Endothelial cell of umbilical vein (primary cell): Measurements from ENCODE around the gene IFNGR1. TPM values are rescaled to one million over a fixed set of nuclear protein-coding genes. Genes with fewer than 3 reads are reported as not detected.

Experiments
- BruUV-seq: library from RNA; stranded (reverse); fragments of 400-500 nt; replicated peaks from 2 replicates; lab custom pipeline; 2021; lab: Mats Ljungman, UMichigan
- CTCF ChIA-PET: fragments of 300-600, 350-600 bp; sonication (Branson Sonifier 250); formaldehyde crosslinking; loops from one replicate; lab custom pipeline; 2021; ENCODE audit warnings: antibody characterized with exemption, inconsistent platforms; lab: Charles Lee
- POLR2A ChIA-PET: fragments of 300-600, 350-600 bp; sonication (Branson Sonifier 250); formaldehyde crosslinking; loops from one replicate; lab custom pipeline; 2021; ENCODE audit warnings: antibody characterized with exemption, inconsistent platforms; lab: Charles Lee
- DNase-seq: peaks from one replicate; pipeline ENCODE4 v3.0.0-alpha.2; 2011; ENCODE audit warnings: low read depth, low spot score
- FAIRE-seq: peaks from 2 replicates; lab custom pipeline; 2011; peaks lifted over from hg19 to GRCh38; lab: Jason Lieb, UNC
- H2AFZ ChIP-seq: 2 replicates; pipeline ENCODE4 v1.6.0; 2012; ENCODE audit warnings: low read depth, low read length, control low read depth, inconsistent platforms
- H3K27ac ChIP-seq: 2 replicates; pipeline ENCODE4 v1.5.1; 2011; ENCODE audit warnings: low read depth, mild to moderate bottlenecking, control low read depth, low read length, moderate library complexity; ENCODE audit not compliant: insufficient read depth
- H3K27me3 ChIP-seq, 2 experiments: 2 replicates each; pipeline versions ENCODE4 v1.6.0 to v1.6.1; 2011; ENCODE audit warnings: low read length in 2 of 2, mixed read lengths in 1 of 2; ENCODE audit not compliant: control insufficient read depth in 2 of 2, insufficient read depth in 2 of 2
- H3K36me3 ChIP-seq, 2 experiments: 2 replicates in 1 of 2; 3 replicates in 1 of 2; pipeline ENCODE4 v1.5.1; 2011; ENCODE audit warnings: low read length in 2 of 2, mild to moderate bottlenecking in 1 of 2, moderate library complexity in 1 of 2; ENCODE audit not compliant: control insufficient read depth in 2 of 2, insufficient read depth in 2 of 2; ENCODE audit errors: extremely low read depth in 1 of 2
- H3K4me1 ChIP-seq: 3 replicates; pipeline ENCODE4 v1.5.1; 2011; ENCODE audit warnings: mild to moderate bottlenecking, low read length; ENCODE audit not compliant: control insufficient read depth, insufficient read depth; ENCODE audit errors: extremely low read depth
- H3K4me2 ChIP-seq: 2 replicates; pipeline ENCODE4 v1.6.1; 2011; ENCODE audit warnings: low read length, control low read depth, mixed read lengths; ENCODE audit not compliant: insufficient read depth
- H3K4me3 ChIP-seq, 3 experiments: fragments of 200-600 bp in 1 of 3; sonication (generic), shearing (Covaris generic) in 1 of 3; replicated peaks in 1 of 3; 2 replicates each; pipeline ENCODE4 v1.5.1; 2011 to 2016; ENCODE audit warnings: control low read depth in 3 of 3, low read length in 3 of 3, mild to moderate bottlenecking in 2 of 3, inconsistent platforms in 1 of 3, low read depth in 1 of 3, moderate library complexity in 1 of 3; ENCODE audit not compliant: insufficient read depth in 1 of 3
- H3K79me2 ChIP-seq: 2 replicates; pipeline ENCODE4 v1.6.0; 2012; ENCODE audit warnings: low read length, inconsistent platforms; ENCODE audit not compliant: control insufficient read depth, insufficient read depth
- H3K9ac ChIP-seq: replicated peaks from 2 replicates; pipeline ENCODE3; 2011; ENCODE audit warnings: low read length, control low read depth; ENCODE audit not compliant: insufficient read depth; ENCODE audit errors: extremely low read depth
- H3K9me1 ChIP-seq: replicated peaks from 3 replicates; pipeline ENCODE4 v1.6.0; 2011; ENCODE audit warnings: mild to moderate bottlenecking, low read length; ENCODE audit not compliant: control insufficient read depth, insufficient read depth; ENCODE audit errors: extremely low read depth
- H3K9me3 ChIP-seq: replicated peaks from 2 replicates; pipeline ENCODE4 v1.5.1; 2012; ENCODE audit warnings: low read length, inconsistent platforms; ENCODE audit not compliant: control insufficient read depth, insufficient read depth
- H4K20me1 ChIP-seq: replicated peaks from 2 replicates; pipeline ENCODE3; 2011; ENCODE audit warnings: mild to moderate bottlenecking, low read length; ENCODE audit not compliant: control insufficient read depth, insufficient read depth; ENCODE audit errors: extremely low read depth
- EZH2 ChIP-seq: IDR thresholded peaks from 2 replicates; pipeline ENCODE4 v1.6.1; 2012; ENCODE audit warnings: borderline replicate concordance, low read depth, mild to moderate bottlenecking, moderate library complexity, low read length, inconsistent platforms; ENCODE audit not compliant: severe bottlenecking
- FOS ChIP-seq: IDR thresholded peaks from 2 replicates; pipeline ENCODE4 v1.6.1; 2011; ENCODE audit warnings: mild to moderate bottlenecking, low read length, moderate library complexity, borderline replicate concordance; ENCODE audit not compliant: insufficient read depth
- GATA2 ChIP-seq: IDR thresholded peaks from 2 replicates; pipeline ENCODE4 v1.7.0; 2011; ENCODE audit warnings: low read depth, mild to moderate bottlenecking, moderate library complexity, mixed read lengths, low read length; ENCODE audit not compliant: insufficient read length, insufficient read depth
- JUN ChIP-seq: IDR thresholded peaks from 2 replicates; pipeline ENCODE4 v1.6.1; 2011; ENCODE audit warnings: borderline replicate concordance, low read depth; ENCODE audit not compliant: insufficient read length, insufficient read depth
- MAX ChIP-seq: IDR thresholded peaks from 2 replicates; pipeline ENCODE4 v1.6.1; 2011; ENCODE audit not compliant: insufficient read depth, insufficient read length
- MYC ChIP-seq: IDR thresholded peaks from one replicate; pipeline ENCODE4 v1.6.1; 2011; ENCODE audit warnings: mild to moderate bottlenecking, low read depth, low read length
- POLR2A ChIP-seq: IDR thresholded peaks from 2 replicates; pipeline ENCODE4 v1.6.1; 2012; ENCODE audit warnings: low read depth, mild to moderate bottlenecking, control low read depth, low read length
- POLR2AphosphoS5 ChIP-seq: IDR thresholded peaks from 2 replicates; pipeline ENCODE4 v1.6.1; 2012; ENCODE audit warnings: low read depth, mild to moderate bottlenecking, control low read depth, low read length, moderate library complexity; ENCODE audit not compliant: insufficient read depth
- dilution Hi-C: fragments of 300-500 bp; cut with MboI; formaldehyde crosslinking; loops from one replicate; pipeline ENCODE4 v1.15.0; 2019; ENCODE audit warnings: low sequenced_read_pairs; ENCODE audit not compliant: extremely low pct_ligation_motif_present
- intact Hi-C: fragments of 100-400 bp; cut with micrococcal nuclease; formaldehyde crosslinking; loops from one replicate; pipeline ENCODE4 v1.10.0; 2022
- polyA plus RNA-seq, 4 experiments: library from polyadenylated mRNA; depleted of rRNA in 3 of 4; stranded (reverse) in 3 of 4; unstranded in 1 of 4; fragments of >200 nt; gene quantifications; 2 replicates each; pipeline versions ENCODE4 v1.2.1 to v1.2.3, GENCODE V29; 2011 to 2012; ENCODE audit warnings: missing spikeins in 1 of 4
- total RNA-seq: library from RNA; stranded (reverse); gene quantifications from 2 replicates; pipeline ENCODE4 v1.2.3, GENCODE V29; 2021
- TF ChIP-seq, protein P1 (sequence below), 2 donors: IDR thresholded peaks; 1 replicate in 1 of 2; 2 replicates in 1 of 2; pipeline ENCODE4 v1.5.1; 2011; ENCODE audit warnings: low read length in 2 of 2, mild to moderate bottlenecking in 2 of 2, moderate library complexity in 2 of 2, control low read depth in 1 of 2, inconsistent platforms in 1 of 2, low read depth in 1 of 2; ENCODE audit not compliant: insufficient read depth in 1 of 2; ENCODE audit errors: extremely low read depth in 1 of 2

Gene IFNGR1
- total and polyA plus RNA-seq, 2 donors (not counting 3 experiments of a cell fraction or from before 2014, with no cell fraction given), result 19.1 to 31.2 TPM

GRCh38 chr6:137236581-137237355, 17.6 kb upstream of the IFNGR1 start:
- no peak overlapping the region for H3K9ac ChIP-seq
- DNase-seq (no peak), FAIRE-seq (no peak)
- H3K27ac ChIP-seq, result peak overlapping the region; percentile 13
- no peaks in the 10 kb centered on the region for H3K79me2 ChIP-seq
- no peaks in the 10 kb centered on the region for H3K9me3 ChIP-seq
- no peak overlapping the region for H2AFZ ChIP-seq
- CTCF ChIA-PET, result interaction anchor here (0.6 to 1.4 kb wide), 10 partner anchors 11 to 77 kb away, joined by 3 to 4 read pairs (median 3); no protein-coding TSS in a partner anchor
- no peaks in the 10 kb centered on the region for H3K27me3 ChIP-seq
- intact Hi-C loops, result no loop called here
- BruUV-seq, result no TSS peak
- peaks cover 18% of the 10 kb centered on the region for H3K4me1 ChIP-seq
- no peaks in the 10 kb centered on the region for H4K20me1 ChIP-seq
- TF ChIP-seq POLR2AphosphoS5 (no peak), EZH2 (no peak), POLR2A (no peak), MYC (no peak), JUN (no peak), FOS (no peak), MAX (no peak), GATA2 (no peak)
- TF ChIP-seq, protein P1, sequence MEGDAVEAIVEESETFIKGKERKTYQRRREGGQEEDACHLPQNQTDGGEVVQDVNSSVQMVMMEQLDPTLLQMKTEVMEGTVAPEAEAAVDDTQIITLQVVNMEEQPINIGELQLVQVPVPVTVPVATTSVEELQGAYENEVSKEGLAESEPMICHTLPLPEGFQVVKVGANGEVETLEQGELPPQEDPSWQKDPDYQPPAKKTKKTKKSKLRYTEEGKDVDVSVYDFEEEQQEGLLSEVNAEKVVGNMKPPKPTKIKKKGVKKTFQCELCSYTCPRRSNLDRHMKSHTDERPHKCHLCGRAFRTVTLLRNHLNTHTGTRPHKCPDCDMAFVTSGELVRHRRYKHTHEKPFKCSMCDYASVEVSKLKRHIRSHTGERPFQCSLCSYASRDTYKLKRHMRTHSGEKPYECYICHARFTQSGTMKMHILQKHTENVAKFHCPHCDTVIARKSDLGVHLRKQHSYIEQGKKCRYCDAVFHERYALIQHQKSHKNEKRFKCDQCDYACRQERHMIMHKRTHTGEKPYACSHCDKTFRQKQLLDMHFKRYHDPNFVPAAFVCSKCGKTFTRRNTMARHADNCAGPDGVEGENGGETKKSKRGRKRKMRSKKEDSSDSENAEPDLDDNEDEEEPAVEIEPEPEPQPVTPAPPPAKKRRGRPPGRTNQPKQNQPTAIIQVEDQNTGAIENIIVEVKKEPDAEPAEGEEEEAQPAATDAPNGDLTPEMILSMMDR (IDR thresholded peaks at IDR 0.05; ENCODE audit: extremely low read depth in 1 of 2, insufficient read depth in 1 of 2, low read depth in 1 of 2, low read length in 2 of 2), result no peak
- no peaks in the 10 kb centered on the region for H3K36me3 ChIP-seq
- no peak overlapping the region for H3K4me3 ChIP-seq
- H3K4me2 ChIP-seq, result no peak overlapping the region
- dilution Hi-C loops, result no loop called here
- H3K9me1 ChIP-seq, result no peaks in the 10 kb centered on the region
- POLR2A ChIA-PET, result no interaction called here
